A673 (cell line): Measurements from ENCODE around the gene CIAO3.

Source experiments
- CTCF ChIP-seq: fragments of 300-800, 200-600 bp; sonication (generic); conservative IDR thresholded peaks from 2 replicates; pipeline ENCODE4 v1.5.1; 2017; ENCODE audit warnings: low read depth, mild to moderate bottlenecking, antibody characterized with exemption, low read length, moderate library complexity, mixed read lengths
- EZH2 ChIP-seq: fragments of 200-600 bp; sonication (generic); IDR thresholded peaks from 2 replicates; pipeline ENCODE4 v1.6.1; 2017; ENCODE audit warnings: borderline replicate concordance, low read depth, mild to moderate bottlenecking, mixed read lengths, antibody characterized with exemption, low read length; ENCODE audit not compliant: poor library complexity, severe bottlenecking

GRCh38 chr16:720990-721764 lies 19.6 kb downstream of the CIAO3 start, which contains the start of gene ANTKMT:
- TF ChIP-seq CTCF = no peak
- TF ChIP-seq EZH2 = no peak
